A549 (cell line): ENCODE measurements around the gene CALN1.

Experiments
- CBX2 ChIP-seq: fragments of 200-600 bp; sonication (generic); IDR thresholded peaks from 2 replicates; pipeline ENCODE4 v1.6.1; 2016; ENCODE audit warnings: low read depth, mild to moderate bottlenecking, borderline replicate concordance
- CHD4 ChIP-seq: fragments of 200-600 bp; sonication (generic); IDR thresholded peaks from 2 replicates; pipeline ENCODE4 v1.6.1; 2016; ENCODE audit warnings: antibody characterized with exemption, mild to moderate bottlenecking, borderline replicate concordance
- HOXA7 ChIP-seq: fragments of 250-450 bp; sonication (Bioruptor Pico); IDR thresholded peaks from 2 replicates; pipeline ENCODE4 v1.5.0; 2020; ENCODE audit warnings: mild to moderate bottlenecking, moderate library complexity
- PHF8 ChIP-seq: fragments of 200-600 bp; sonication (generic); IDR thresholded peaks from 2 replicates; pipeline ENCODE4 v1.6.1; 2016; ENCODE audit warnings: low read depth, mild to moderate bottlenecking, antibody characterized with exemption, moderate library complexity, borderline replicate concordance
- POLR2A ChIP-seq: IDR thresholded peaks from 2 replicates; pipeline ENCODE4 v1.6.1; 2012; ENCODE audit warnings: mild to moderate bottlenecking, low read length
- REST ChIP-seq: fragments of 200-600 bp; sonication (generic); IDR thresholded peaks from 2 replicates; pipeline ENCODE4 v1.6.1; 2016; ENCODE audit warnings: antibody characterized with exemption, mild to moderate bottlenecking, moderate library complexity
- RNF2 ChIP-seq: fragments of 200-600 bp; sonication (generic); IDR thresholded peaks from 2 replicates; pipeline ENCODE4 v1.6.1; 2016; ENCODE audit warnings: low read depth, mild to moderate bottlenecking, antibody characterized with exemption, moderate library complexity, borderline replicate concordance
- ZNF302 ChIP-seq: fragments of 250-450 bp; sonication (Bioruptor Pico); IDR thresholded peaks from 2 replicates; pipeline ENCODE4 v1.9.0; 2021; ENCODE audit warnings: inconsistent platforms, mild to moderate bottlenecking, moderate library complexity
- TF ChIP-seq, protein P1 (sequence below): fragments of >200 bp; sonication (Bioruptor Twin); formaldehyde crosslinking; IDR thresholded peaks from 3 replicates; pipeline ENCODE4 v1.5.1; 2016
- TF ChIP-seq, protein P2 (sequence below): fragments of 450-650 bp; IDR thresholded peaks from 2 replicates; pipeline ENCODE4 v1.6.1; 2014; ENCODE audit warnings: antibody characterized with exemption

DNA sequence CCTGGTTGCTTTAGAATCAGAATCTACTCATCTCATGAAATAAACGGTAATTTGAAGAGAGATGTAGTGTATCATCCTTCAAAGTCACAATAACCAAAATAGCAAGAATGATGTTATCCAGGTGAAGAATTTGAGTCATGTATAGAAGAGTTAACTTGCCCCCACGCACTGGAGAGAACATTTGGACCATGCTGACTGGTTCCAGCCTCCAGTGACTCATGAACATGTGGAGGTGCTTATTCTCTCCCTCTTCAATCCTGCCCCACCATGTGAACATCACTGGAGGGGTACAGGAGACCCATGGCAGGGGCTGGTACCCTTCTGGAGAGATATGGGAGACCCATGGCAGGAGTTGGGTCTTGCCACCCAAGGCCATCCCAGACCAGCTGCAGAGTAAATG lies 427.8 kb downstream of the CALN1 start:
- TF ChIP-seq, protein P1, sequence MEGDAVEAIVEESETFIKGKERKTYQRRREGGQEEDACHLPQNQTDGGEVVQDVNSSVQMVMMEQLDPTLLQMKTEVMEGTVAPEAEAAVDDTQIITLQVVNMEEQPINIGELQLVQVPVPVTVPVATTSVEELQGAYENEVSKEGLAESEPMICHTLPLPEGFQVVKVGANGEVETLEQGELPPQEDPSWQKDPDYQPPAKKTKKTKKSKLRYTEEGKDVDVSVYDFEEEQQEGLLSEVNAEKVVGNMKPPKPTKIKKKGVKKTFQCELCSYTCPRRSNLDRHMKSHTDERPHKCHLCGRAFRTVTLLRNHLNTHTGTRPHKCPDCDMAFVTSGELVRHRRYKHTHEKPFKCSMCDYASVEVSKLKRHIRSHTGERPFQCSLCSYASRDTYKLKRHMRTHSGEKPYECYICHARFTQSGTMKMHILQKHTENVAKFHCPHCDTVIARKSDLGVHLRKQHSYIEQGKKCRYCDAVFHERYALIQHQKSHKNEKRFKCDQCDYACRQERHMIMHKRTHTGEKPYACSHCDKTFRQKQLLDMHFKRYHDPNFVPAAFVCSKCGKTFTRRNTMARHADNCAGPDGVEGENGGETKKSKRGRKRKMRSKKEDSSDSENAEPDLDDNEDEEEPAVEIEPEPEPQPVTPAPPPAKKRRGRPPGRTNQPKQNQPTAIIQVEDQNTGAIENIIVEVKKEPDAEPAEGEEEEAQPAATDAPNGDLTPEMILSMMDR, result no peak
- TF ChIP-seq, protein P2, sequence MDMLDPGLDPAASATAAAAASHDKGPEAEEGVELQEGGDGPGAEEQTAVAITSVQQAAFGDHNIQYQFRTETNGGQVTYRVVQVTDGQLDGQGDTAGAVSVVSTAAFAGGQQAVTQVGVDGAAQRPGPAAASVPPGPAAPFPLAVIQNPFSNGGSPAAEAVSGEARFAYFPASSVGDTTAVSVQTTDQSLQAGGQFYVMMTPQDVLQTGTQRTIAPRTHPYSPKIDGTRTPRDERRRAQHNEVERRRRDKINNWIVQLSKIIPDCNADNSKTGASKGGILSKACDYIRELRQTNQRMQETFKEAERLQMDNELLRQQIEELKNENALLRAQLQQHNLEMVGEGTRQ, result no peak
- TF ChIP-seq POLR2A (no peak), PHF8 (no peak), REST (no peak), CBX2 (no peak), CHD4 (no peak), ZNF302 (CRISPR knock-in tag) (no peak), HOXA7 (CRISPR knock-in tag) (no peak), RNF2 (no peak)
